Esophagus muscularis mucosa (tissue), 4 donors: ENCODE measurements around the gene BDNF. TPM values are rescaled to one million over a fixed set of nuclear protein-coding genes. Genes with fewer than 3 reads are reported as not detected.

Experiments used
- DNase-seq: peaks from one replicate; pipeline ENCODE4 v3.0.0-alpha.2; 2017; ENCODE audit errors: extremely low spot score
- H3K27ac ChIP-seq, 4 donors: fragments of 200-600 bp; sonication (generic); replicated peaks in 1 of 4; 1 replicate in 3 of 4; 2 replicates in 1 of 4; pipeline ENCODE4 v1.5.1; 2016 to 2019; ENCODE audit warnings: mild to moderate bottlenecking in 1 of 4
- H3K27me3 ChIP-seq, 4 donors: fragments of 200-600 bp; sonication (generic); one replicate each; pipeline versions ENCODE4 v1.5.1 to v1.6.0; 2016 to 2019
- H3K36me3 ChIP-seq, 4 donors: fragments of 200-600 bp; sonication (generic); one replicate each; pipeline ENCODE4 v1.5.1; 2016 to 2019
- H3K4me1 ChIP-seq, 4 donors: fragments of 200-600 bp; sonication (generic); one replicate each; pipeline ENCODE4 v1.5.1; 2016 to 2019
- H3K4me3 ChIP-seq, 4 donors: fragments of 200-600 bp; sonication (generic); 1 replicate in 2 of 4; 2 replicates in 2 of 4; pipeline ENCODE4 v1.5.1; 2016 to 2019; ENCODE audit warnings: mild to moderate bottlenecking in 4 of 4, moderate library complexity in 1 of 4
- H3K9me3 ChIP-seq, 4 donors: fragments of 200-600 bp; sonication (generic); 1 replicate in 3 of 4; 2 replicates in 1 of 4; pipeline ENCODE4 v1.5.1; 2016 to 2019
- CTCF ChIP-seq, 3 experiments: fragments of 200-600 bp in 2 of 3; fragments of 450-650 bp in 1 of 3; sonication (generic) in 2 of 3; IDR thresholded peaks; one replicate each; pipeline ENCODE4 v1.5.1; 2017 to 2019; ENCODE audit warnings: antibody characterized with exemption in 3 of 3, mild to moderate bottlenecking in 2 of 3, moderate library complexity in 1 of 3
- EP300 ChIP-seq: sonication (generic); formaldehyde crosslinking; IDR thresholded peaks from one replicate; pipeline ENCODE4 v1.6.1; 2017; ENCODE audit warnings: antibody characterized with exemption
- POLR2A ChIP-seq: fragments of 450-650 bp; IDR thresholded peaks from one replicate; pipeline ENCODE4 v1.6.1; 2017; ENCODE audit warnings: antibody characterized with exemption, moderate library complexity, mild to moderate bottlenecking, low read depth
- POLR2AphosphoS5 ChIP-seq, 2 donors: sonication (generic); formaldehyde crosslinking; IDR thresholded peaks; one replicate each; pipeline ENCODE4 v1.6.1; 2017; ENCODE audit warnings: antibody characterized with exemption in 2 of 2
- WGBS: methylation state at CpG from one replicate; pipeline ENCODE4 v1.1.5; 2018; 5-methylcytosine and 5-hydroxymethylcytosine counted together
- intact Hi-C: fragments of 100-400 bp; cut with DNase I; formaldehyde crosslinking; loops from one replicate; pipeline ENCODE4 v1.15.1; 2023
- total RNA-seq, 4 donors: library from RNA; depleted of rRNA; stranded (reverse); fragments of >200 nt; gene quantifications; one replicate each; pipeline versions ENCODE4 v1.1.0 to v1.2.1, GENCODE V29; 2016

BDNF gene
- total RNA-seq, 4 donors from 2014 or later, result 0.17 to 0.23 (median 0.19) TPM; not detected in 1

- H3K9me3 ChIP-seq, result no peaks in the 10 kb centered on the region
- H3K27me3 ChIP-seq, result peaks cover 0 to 56% (median 20%) of the 10 kb centered on the region in 4 donors
- 63% methylated on average over 6 of the region's 6 CpGs for WGBS
- no peak overlapping the region for H3K4me3 ChIP-seq
- DNase-seq, result no peak
- intact Hi-C loops, result no loop called here
- H3K36me3 ChIP-seq, result no peaks in the 10 kb centered on the region
- TF ChIP-seq POLR2AphosphoS5 (IDR thresholded peaks at IDR 0.05) (no peak), CTCF (IDR thresholded peaks at IDR 0.05) (no peak), POLR2A (no peak), EP300 (no peak)
- H3K27ac ChIP-seq, result no peak overlapping the region
- peaks cover 19 to 37% (median 34%) of the 10 kb centered on the region in 4 donors for H3K4me1 ChIP-seq
Measured at GRCh38 chr11:27702811-27703210, 2.6 kb upstream of the BDNF start.

- DNase-seq, result no peak
- peaks cover 0 to 68% (median 21%) of the 10 kb centered on the region in 4 donors for H3K27me3 ChIP-seq
- TF ChIP-seq POLR2AphosphoS5 (IDR thresholded peaks at IDR 0.05) (no peak), CTCF (IDR thresholded peaks at IDR 0.05) (no peak), EP300 (no peak)
- no peak overlapping the region for H3K27ac ChIP-seq
- intact Hi-C loops, result no loop called here
- H3K36me3 ChIP-seq, result no peaks in the 10 kb centered on the region
- 4% methylated on average over 26 of the region's 30 CpGs for WGBS
- H3K4me3 ChIP-seq, result peak overlapping the region; percentile 52 to 64 (median 54)
- H3K9me3 ChIP-seq, result no peaks in the 10 kb centered on the region
- peaks cover 19 to 37% (median 34%) of the 10 kb centered on the region in 4 donors for H3K4me1 ChIP-seq
Measured at GRCh38 chr11:27701355-27702105, 1.3 kb upstream of the BDNF start.

GRCh38 chr11:27699926-27700350, 317 bp downstream of the BDNF start:
- peak overlapping the region; percentile 52 to 64 (median 54) for H3K4me3 ChIP-seq
- H3K9me3 ChIP-seq, result no peaks in the 10 kb centered on the region
- WGBS, result 2% methylated on average over 5 of the region's 28 CpGs
- TF ChIP-seq POLR2AphosphoS5 (IDR thresholded peaks at IDR 0.05) (no peak), POLR2A (no peak), CTCF (IDR thresholded peaks at IDR 0.05) (no peak), EP300 (no peak)
- no peaks in the 10 kb centered on the region for H3K36me3 ChIP-seq
- H3K4me1 ChIP-seq, result peaks cover 19 to 37% (median 34%) of the 10 kb centered on the region in 4 donors
- DNase-seq, result no peak
- H3K27ac ChIP-seq, result no peak overlapping the region
- H3K27me3 ChIP-seq, result peaks cover 0 to 79% (median 21%) of the 10 kb centered on the region in 4 donors
- intact Hi-C loops, result loop anchor here (5.0 kb wide), 1 partner anchor 997 kb away; no protein-coding TSS in a partner anchor

GRCh38 chr11:27699242-27699925, 871 bp downstream of the BDNF start:
- TF ChIP-seq POLR2AphosphoS5 (IDR thresholded peaks at IDR 0.05), result no peak
- no peak for TF ChIP-seq POLR2A
- no peak for TF ChIP-seq CTCF (IDR thresholded peaks at IDR 0.05)
- TF ChIP-seq EP300, result no peak
- intact Hi-C loops, result loop anchor here (5.0 kb wide), 1 partner anchor 998 kb away; no protein-coding TSS in a partner anchor
- H3K27me3 ChIP-seq, result peaks cover 0 to 79% (median 21%) of the 10 kb centered on the region in 4 donors
- H3K36me3 ChIP-seq, result no peaks in the 10 kb centered on the region
- WGBS, result 2% methylated on average over 28 of the region's 30 CpGs
- no peaks in the 10 kb centered on the region for H3K9me3 ChIP-seq
- no peak overlapping the region for H3K27ac ChIP-seq
- DNase-seq, result no peak
- H3K4me3 ChIP-seq, result peak overlapping the region; percentile 52 to 64 (median 54)
- H3K4me1 ChIP-seq, result peaks cover 19 to 37% (median 34%) of the 10 kb centered on the region in 4 donors
